ENCODE results near the gene KCNK3.

Gene KCNK3

GRCh38 chr2:26709323-26710110 lies 17.0 kb downstream of the KCNK3 start:
- TF ChIP-seq GATA3 (IDR thresholded peaks at IDR 0.05; ENCODE audit: low read depth, low read length) (no peak), GATA2 (IDR thresholded peaks at IDR 0.05; ENCODE audit: low read depth, low read length) (no peak)

GRCh38 chr2:26710145-26710544 lies 17.6 kb downstream of the KCNK3 start:
- TF ChIP-seq GATA3 (IDR thresholded peaks at IDR 0.05; ENCODE audit: low read depth, low read length) (no peak), GATA2 (IDR thresholded peaks at IDR 0.05; ENCODE audit: low read depth, low read length) (no peak)

DNA sequence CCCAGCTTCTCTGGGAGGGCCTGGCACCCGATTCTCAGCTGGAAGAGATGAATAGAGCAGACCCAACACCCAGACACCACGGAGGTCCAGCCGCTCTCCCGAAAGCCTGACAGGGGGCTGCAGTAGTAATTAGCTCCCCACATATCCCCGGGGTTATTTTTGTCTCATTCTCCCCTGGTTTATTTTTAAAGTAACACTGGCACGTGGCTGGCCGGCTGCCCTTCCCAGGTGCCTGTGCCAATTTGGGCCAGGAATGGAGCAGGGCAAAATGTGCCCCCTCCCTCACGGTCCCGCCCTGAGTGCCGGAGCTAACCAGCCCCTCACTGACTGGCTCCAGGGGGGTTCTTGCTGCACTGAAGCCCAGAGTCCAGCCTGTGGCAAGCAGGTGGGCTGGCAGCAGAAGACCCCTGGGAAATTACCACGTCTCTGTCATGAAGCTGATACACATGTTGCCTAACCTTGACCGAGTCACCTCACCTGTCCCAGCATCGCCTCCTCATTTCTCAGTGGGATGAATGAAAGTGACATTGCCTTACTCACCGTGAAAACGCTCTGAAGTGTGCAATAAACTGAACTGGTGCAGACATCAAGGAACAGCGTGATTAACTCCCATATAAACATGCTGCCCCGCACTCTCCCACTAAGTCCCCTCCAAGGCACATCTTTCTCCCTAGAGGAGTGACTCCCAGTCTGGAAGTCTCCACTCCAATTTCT lies 18.4 kb downstream of the KCNK3 start:
- no peak for TF ChIP-seq GATA2 (IDR thresholded peaks at IDR 0.05; ENCODE audit: low read depth, low read length)
- no peak for TF ChIP-seq GATA3 (IDR thresholded peaks at IDR 0.05; ENCODE audit: low read depth, low read length)

DNA sequence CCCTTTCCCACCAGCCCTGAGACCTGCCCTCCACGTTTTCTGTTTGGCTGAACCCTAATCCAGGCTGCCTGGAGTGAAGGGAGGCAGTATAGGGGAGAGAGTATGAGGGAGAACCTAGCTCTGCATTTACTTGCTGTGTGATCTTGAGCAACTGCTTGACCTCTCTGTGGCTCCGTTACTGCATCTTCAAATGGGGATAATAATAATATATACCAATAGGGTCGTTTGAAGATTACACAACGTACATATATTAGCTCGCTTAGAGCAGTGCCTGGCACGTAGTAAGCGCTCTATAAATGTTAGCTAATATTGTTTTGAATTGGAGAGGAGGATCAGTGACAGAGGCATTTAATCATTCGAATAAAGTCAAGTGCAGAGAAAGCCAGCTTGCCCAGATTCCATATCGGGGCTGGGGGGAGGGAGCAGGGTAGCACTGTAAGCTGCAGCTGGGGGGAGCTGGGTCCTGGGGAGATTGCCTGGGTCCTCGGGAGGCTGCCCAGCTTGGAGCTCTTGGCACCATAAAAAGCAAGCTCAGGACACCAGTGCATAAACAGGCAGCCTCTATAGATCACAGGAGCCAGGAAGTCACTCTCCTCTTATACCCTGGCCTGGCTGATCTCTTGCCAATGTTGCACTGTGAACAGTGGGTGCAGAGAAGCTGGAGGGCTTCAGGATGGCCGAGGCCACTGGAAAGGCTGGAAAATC lies 19.1 kb downstream of the KCNK3 start:
- TF ChIP-seq GATA2 (IDR thresholded peaks at IDR 0.05; ENCODE audit: low read depth, low read length) (no peak), GATA3 (IDR thresholded peaks at IDR 0.05; ENCODE audit: low read depth, low read length) (no peak)

- TF ChIP-seq GATA2 (IDR thresholded peaks at IDR 0.05; ENCODE audit: low read depth, low read length) (peak; percentile 8; the same call in 1 of the 2 replicates), GATA3 (IDR thresholded peaks at IDR 0.05; ENCODE audit: low read depth, low read length) (no peak)
Observed at GRCh38 chr2:26712486-26713465, 20.3 kb downstream of the KCNK3 start.

GRCh38 chr2:26715528-26716270 lies 23.2 kb downstream of the KCNK3 start:
- TF ChIP-seq GATA3 (IDR thresholded peaks at IDR 0.05; ENCODE audit: low read depth, low read length): no peak
- TF ChIP-seq GATA2 (IDR thresholded peaks at IDR 0.05; ENCODE audit: low read depth, low read length): no peak

- no peak for TF ChIP-seq GATA2 (IDR thresholded peaks at IDR 0.05; ENCODE audit: low read depth, low read length)
- TF ChIP-seq GATA3 (IDR thresholded peaks at IDR 0.05; ENCODE audit: low read depth, low read length): no peak
Observed at GRCh38 chr2:26716340-26716739, 23.8 kb downstream of the KCNK3 start.

DNA sequence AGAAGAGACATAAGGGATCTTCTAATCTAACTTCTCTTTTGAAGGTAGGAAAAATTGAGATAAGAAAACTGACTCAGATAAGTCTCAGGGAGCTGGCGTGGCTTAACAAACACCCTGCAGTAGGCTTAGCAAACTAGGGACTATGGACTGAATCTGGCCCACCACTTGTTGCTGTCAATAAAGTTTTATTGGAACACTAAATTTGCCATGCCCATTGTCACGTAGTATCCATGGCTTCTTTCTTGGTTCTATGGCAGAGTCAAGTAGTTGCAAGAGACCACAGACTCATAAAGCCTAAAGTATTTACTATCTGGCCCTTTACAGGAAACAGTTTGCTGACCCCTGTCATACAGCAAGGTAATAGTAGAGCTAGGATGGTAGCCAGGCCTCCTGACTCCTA lies 24.2 kb downstream of the KCNK3 start:
- TF ChIP-seq GATA2 (IDR thresholded peaks at IDR 0.05; ENCODE audit: low read depth, low read length): no peak
- no peak for TF ChIP-seq GATA3 (IDR thresholded peaks at IDR 0.05; ENCODE audit: low read depth, low read length)

DNA sequence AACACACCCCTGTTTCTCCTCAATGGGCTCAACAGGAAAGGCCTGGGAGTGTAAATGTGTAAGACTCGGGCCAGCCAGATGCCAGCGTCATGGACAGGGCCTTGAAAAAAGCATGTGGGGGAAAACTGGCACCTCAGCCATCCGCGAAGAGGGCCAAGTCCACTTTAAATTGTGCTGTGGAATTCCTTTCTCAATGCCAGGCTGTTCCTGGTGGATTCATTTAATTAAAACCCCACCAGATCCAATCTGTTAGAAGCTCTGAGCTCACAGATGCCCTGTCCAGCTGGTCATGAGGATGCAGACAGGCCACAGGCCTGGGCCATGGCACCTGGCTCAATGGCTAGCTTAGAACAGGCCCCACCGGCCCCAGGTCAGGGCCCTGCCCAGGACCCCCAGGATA lies 24.8 kb downstream of the KCNK3 start:
- TF ChIP-seq GATA3 (IDR thresholded peaks at IDR 0.05; ENCODE audit: low read depth, low read length) (no peak), GATA2 (IDR thresholded peaks at IDR 0.05; ENCODE audit: low read depth, low read length) (peak; percentile 87)

- TF ChIP-seq GATA3 (IDR thresholded peaks at IDR 0.05; ENCODE audit: low read depth, low read length): no peak
- no peak for TF ChIP-seq GATA2 (IDR thresholded peaks at IDR 0.05; ENCODE audit: low read depth, low read length)
Observed at GRCh38 chr2:26718949-26719686, 26.6 kb downstream of the KCNK3 start.

- TF ChIP-seq GATA2 (IDR thresholded peaks at IDR 0.05; ENCODE audit: low read depth, low read length): no peak
- TF ChIP-seq GATA3 (IDR thresholded peaks at IDR 0.05; ENCODE audit: low read depth, low read length): no peak
Observed at GRCh38 chr2:26720322-26721114, 28.0 kb downstream of the KCNK3 start.

Data from SH-SY5Y (cell line).